ENCODE results near the gene CRYBG1. TPM values are rescaled to one million over a fixed set of nuclear protein-coding genes. Genes with fewer than 3 reads are reported as not detected.
A peak's percentile ranks its signal among the peaks of the same experiment; 100 is the strongest.
"Not testable (repeated sequence)": the region's sequence is repeated elsewhere in the genome, so short reads cannot be mapped to it uniquely, and the experiment has no call there.

Gene CRYBG1
- total RNA-seq, 4 donors from 2014 or later = 7.9 to 14.4 (median 11.1) TPM

- intact Hi-C loops (cut with DNase I) = no loop called here
- Histone ChIP-seq H3K27me3 (no peaks in the 10 kb centered on the region), H3K9me3 (no peaks in the 10 kb centered on the region), H3K4me3 (replicated peaks in 1 of 3) (no peak overlapping the region), H3K4me1 (peaks cover 19 to 25% of the 10 kb centered on the region in 2 donors), H3K27ac (no peak overlapping the region), H3K36me3 (no peaks in the 10 kb centered on the region)
- WGBS, 2 donors = 90 to 95% methylated on average over 2 of the region's 2 CpGs
- TF ChIP-seq CTCF (IDR thresholded peaks at IDR 0.05) (no peak), POLR2A (IDR thresholded peaks at IDR 0.05) (no peak)
- no peak for DNase-seq
These were observed 154.0 kb downstream of the CRYBG1 start for GRCh38 chr6:106514583-106514885.

- H3K27ac ChIP-seq; H3K4me3 ChIP-seq (replicated peaks in 1 of 3); H3K9me3 ChIP-seq; intact Hi-C loops (cut with DNase I); DNase-seq; H3K27me3 ChIP-seq; H3K36me3 ChIP-seq: not testable (repeated sequence)
- WGBS, 2 donors = 97 to 100% methylated on average over 3 of the region's 3 CpGs
- H3K4me1 ChIP-seq = peaks cover 11 to 15% of the 10 kb centered on the region in 2 donors
These were observed 155.1 kb downstream of the CRYBG1 start for GRCh38 chr6:106515582-106515981.

- Histone ChIP-seq H3K4me3 (replicated peaks in 1 of 3) (no peak overlapping the region), H3K9me3 (no peaks in the 10 kb centered on the region), H3K36me3 (no peaks in the 10 kb centered on the region), H3K27ac (no peak overlapping the region), H3K4me1 (peaks cover 7 to 11% of the 10 kb centered on the region in 2 donors), H3K27me3 (no peaks in the 10 kb centered on the region)
- no peak for DNase-seq
- 60 to 71% methylated on average over 4 of the region's 4 CpGs for WGBS, 2 donors
- intact Hi-C loops (cut with DNase I) = no loop called here
- TF ChIP-seq CTCF (IDR thresholded peaks at IDR 0.05) = no peak
These were observed 156.1 kb downstream of the CRYBG1 start for GRCh38 chr6:106516616-106517015.

GRCh38 chr6:106517706-106518105, 157.2 kb downstream of the CRYBG1 start:
- 74 to 76% methylated on average over 2 of the region's 2 CpGs for whole genome bisulfite sequencing, 2 donors
- H3K4me1 ChIP-seq = peaks cover 7 to 11% of the 10 kb centered on the region in 2 donors
- no peaks in the 10 kb centered on the region for H3K27me3 ChIP-seq
- TF ChIP-seq POLR2A (IDR thresholded peaks at IDR 0.05) (no peak), CTCF (IDR thresholded peaks at IDR 0.05) (no peak)
- H3K4me3 ChIP-seq (replicated peaks in 1 of 3) = no peak overlapping the region
- no peaks in the 10 kb centered on the region for H3K36me3 ChIP-seq
- intact Hi-C loops (cut with DNase I) = no loop called here
- H3K27ac ChIP-seq = no peak overlapping the region
- no peak for DNase-seq
- no peaks in the 10 kb centered on the region for H3K9me3 ChIP-seq

GRCh38 chr6:106518748-106519147, 158.2 kb downstream of the CRYBG1 start:
- no peak for DNase-seq
- intact Hi-C loops (cut with DNase I) = no loop called here
- Histone ChIP-seq H3K27me3 (no peaks in the 10 kb centered on the region), H3K27ac (peak overlapping the region in 1 of 3 donors; percentile 22), H3K4me1 (peaks cover 6 to 7% of the 10 kb centered on the region in 2 donors), H3K9me3 (no peaks in the 10 kb centered on the region), H3K4me3 (replicated peaks in 1 of 3) (no peak overlapping the region), H3K36me3 (no peaks in the 10 kb centered on the region)
- 92 to 93% methylated on average over 3 of the region's 3 CpGs for WGBS, 2 donors
- TF ChIP-seq CTCF (IDR thresholded peaks at IDR 0.05) = no peak
- no peak for TF ChIP-seq POLR2A (IDR thresholded peaks at IDR 0.05)
